ENCODE results near the gene MYH11.

DNA sequence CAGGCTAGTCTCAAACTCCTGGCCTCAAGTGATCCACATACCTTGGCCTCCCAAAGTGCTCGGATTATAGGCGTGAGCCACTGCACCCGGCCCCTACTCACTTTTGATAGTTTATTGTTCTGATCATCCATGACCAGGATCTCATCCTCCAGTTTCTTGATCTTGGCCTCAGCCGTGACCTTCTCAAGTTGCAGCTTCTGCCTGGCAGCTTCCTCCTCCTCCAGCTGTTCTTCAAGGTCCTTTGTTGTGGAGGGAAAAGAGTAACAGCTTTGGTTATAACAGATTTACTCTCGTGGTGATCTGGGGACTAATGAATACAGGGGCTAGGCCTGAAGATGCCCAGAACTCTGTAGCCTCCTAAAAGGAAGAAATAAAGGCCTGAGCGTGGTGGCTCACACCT is 116.9 kb downstream of the MYH11 start:
- TF ChIP-seq, protein P1, sequence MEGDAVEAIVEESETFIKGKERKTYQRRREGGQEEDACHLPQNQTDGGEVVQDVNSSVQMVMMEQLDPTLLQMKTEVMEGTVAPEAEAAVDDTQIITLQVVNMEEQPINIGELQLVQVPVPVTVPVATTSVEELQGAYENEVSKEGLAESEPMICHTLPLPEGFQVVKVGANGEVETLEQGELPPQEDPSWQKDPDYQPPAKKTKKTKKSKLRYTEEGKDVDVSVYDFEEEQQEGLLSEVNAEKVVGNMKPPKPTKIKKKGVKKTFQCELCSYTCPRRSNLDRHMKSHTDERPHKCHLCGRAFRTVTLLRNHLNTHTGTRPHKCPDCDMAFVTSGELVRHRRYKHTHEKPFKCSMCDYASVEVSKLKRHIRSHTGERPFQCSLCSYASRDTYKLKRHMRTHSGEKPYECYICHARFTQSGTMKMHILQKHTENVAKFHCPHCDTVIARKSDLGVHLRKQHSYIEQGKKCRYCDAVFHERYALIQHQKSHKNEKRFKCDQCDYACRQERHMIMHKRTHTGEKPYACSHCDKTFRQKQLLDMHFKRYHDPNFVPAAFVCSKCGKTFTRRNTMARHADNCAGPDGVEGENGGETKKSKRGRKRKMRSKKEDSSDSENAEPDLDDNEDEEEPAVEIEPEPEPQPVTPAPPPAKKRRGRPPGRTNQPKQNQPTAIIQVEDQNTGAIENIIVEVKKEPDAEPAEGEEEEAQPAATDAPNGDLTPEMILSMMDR (IDR thresholded peaks at IDR 0.05), result no peak
- no peak for TF ChIP-seq POLR2A (IDR thresholded peaks at IDR 0.05)

Data from lower leg skin (tissue), 3 donors.